Measurements from ENCODE around the gene RAB20.
"Not testable (repeated sequence)": the region's sequence is repeated elsewhere in the genome, so short reads cannot be mapped to it uniquely, and the experiment has no call there.

Gene RAB20

GRCh38 chr13:110490009-110490770 lies 71.3 kb downstream of the RAB20 start:
- no peak for DNase-seq (ENCODE audit: low spot score)

GRCh38 chr13:110486880-110487279 lies 74.6 kb downstream of the RAB20 start:
- not testable (repeated sequence) for DNase-seq (ENCODE audit: low spot score)

GRCh38 chr13:110486061-110486715 lies 75.3 kb downstream of the RAB20 start:
- DNase-seq (ENCODE audit: low spot score) = no peak

DNA sequence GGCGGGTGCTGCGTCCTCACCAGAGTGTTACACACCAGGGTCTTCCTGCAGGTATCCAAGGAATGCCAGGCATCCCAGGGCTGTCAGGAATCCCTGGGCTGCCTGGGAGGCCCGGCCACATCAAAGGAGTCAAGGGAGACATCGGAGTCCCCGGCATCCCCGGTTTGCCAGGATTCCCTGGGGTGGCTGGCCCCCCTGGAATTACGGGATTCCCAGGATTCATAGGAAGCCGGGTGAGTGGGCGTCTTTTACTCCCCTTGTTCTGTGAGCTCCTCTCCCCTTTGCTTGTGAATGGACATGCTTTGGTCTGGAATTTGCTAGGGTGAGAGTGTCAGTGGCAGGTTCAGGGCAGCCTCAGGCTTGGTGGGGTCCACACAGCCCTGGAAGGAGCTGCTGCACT lies 75.9 kb downstream of the RAB20 start:
- no peak for DNase-seq (ENCODE audit: low spot score)

DNA sequence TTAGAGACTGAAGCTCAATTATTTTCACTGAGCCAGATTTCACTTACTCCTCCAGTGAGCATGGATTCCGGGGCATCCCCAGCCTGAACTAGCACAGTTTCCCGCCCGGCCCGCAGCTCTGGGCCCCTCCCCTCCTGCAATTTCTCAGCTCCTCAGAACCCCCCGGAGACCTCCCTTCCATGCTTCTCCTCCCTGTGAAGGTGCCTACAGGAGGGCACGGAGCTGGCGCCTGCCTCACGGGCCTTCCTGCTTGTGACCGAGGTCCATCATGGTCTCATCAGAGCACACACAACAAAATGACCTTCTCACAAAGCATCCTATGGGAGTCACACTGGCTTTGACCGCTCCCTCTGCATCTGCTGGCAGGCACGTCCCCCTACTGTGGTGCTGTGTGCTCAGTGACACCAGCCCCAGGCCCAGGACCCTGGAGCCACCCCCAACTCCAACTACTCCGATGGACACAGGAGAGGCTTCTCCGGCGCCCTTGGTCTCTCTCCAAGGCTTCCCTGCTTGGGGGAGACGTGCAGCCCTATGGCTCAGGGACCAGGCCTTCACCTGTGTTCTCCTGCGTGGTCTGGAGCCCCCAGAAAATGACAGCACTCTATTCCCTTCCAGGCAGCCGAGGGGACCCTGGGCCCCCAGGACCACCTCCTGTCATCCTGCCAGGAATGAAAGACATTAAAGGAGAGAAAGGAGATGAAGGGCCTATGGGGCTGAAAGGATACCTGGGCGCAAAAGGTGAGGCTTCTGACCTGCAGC lies 77.1 kb downstream of the RAB20 start:
- DNase-seq (ENCODE audit: low spot score) = no peak

- DNase-seq (ENCODE audit: low spot score) = no peak
Observed at GRCh38 chr13:110483386-110483968, 78.0 kb downstream of the RAB20 start.

DNA sequence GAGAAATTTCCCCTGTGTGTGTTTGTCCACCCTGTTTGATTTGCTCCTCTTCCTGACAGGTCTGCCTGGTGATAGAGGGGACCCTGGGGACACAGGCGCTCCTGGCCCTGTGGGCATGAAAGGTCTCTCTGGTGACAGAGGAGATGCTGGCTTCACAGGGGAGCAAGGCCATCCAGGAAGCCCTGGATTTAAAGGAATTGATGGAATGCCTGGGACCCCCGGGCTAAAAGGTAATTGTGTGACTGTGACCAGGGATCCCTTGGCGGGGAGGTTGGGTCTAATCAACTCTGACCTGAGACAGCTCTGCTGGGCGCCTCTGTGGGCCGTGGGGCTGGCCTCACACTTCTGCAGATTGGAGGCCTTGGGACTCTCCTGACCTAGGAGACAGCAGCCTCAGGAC lies 81.4 kb downstream of the RAB20 start:
- no peak for DNase-seq (ENCODE audit: low spot score)

DNA sequence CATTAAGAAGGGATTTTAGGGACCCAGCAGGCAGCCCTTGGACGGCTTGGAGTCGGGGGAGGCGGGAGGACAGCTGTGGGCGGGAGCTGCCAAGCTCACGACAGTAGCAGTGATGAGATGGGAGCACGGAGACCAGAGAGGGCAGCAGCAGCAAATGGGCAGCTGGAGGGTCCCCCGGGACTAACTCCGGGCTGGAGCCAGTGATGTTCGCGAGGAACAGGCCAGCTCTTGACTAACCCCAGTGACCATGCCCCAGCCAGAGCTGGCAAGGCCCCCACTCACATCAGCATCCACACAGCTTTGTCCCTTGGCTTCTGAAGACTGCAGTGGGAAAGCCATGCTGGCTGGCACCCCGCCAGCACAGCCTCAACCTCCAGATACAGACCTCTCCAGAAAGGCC lies 81.9 kb downstream of the RAB20 start:
- DNase-seq (ENCODE audit: low spot score) = no peak

GRCh38 chr13:110479215-110479545 lies 82.3 kb downstream of the RAB20 start:
- DNase-seq (ENCODE audit: low spot score) = no peak

DNA sequence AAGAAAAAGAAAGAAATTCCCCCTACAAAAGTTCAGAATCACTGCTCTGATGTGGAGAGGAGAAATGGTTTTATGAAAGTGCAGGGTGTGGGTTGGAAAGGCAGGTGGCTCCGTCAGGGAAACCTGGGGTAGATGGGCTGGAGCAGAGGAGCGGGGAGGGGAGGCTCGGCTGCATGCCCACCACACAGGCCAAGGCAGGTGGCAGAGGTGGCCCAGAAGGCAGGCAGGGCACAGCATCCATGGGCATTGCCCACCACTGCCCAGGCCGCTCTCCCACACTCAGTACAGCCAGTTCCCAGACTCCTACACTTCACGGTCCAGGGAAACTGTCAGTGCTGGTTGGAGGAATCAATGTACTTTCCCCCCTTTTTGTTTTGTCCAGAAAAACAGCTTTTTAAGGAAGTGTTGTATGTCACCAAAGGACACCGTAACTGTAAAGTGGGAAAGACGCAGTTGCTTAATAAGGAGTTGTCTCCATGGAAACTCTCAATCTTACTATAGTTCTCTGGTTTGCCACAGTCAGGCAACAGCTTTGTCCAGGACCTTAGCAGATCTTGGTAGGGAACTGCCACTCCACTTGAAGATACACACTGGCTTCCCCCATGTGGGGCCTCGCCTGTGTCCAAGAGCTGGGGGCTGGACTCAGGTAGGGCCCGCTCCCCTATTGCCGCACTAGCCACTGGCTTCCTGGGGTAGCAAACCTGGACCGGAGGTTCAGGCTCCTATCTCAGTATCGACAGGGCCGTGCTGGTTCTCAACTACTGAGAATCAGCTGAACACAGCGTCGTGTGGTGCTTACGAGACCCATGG lies 82.9 kb downstream of the RAB20 start:
- no peak for DNase-seq (ENCODE audit: low spot score)

DNA sequence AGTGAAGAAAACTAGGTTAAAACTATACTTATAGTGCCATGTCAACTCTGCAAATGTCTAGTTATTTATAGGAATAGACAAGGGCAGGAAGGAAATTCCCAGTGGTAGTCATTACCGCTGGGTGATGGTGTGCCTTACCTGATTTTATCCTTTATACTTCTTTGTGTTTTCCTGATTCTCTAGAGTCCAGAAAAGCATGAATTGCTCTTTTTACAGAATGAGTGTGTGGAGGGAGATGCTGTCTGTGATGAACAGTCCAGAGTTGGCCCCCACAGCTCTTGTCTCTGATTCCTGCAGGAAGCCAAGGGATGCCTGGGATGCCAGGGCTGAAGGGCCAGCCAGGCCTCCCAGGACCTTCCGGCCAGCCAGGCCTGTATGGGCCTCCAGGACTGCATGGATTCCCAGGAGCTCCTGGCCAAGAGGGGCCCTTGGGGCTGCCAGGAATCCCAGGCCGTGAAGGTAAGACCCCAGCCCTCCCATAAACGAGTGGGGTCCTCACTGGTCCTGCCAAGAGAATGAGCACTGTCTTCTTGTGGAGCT lies 83.7 kb downstream of the RAB20 start:
- DNase-seq (ENCODE audit: low spot score) = no peak

DNA sequence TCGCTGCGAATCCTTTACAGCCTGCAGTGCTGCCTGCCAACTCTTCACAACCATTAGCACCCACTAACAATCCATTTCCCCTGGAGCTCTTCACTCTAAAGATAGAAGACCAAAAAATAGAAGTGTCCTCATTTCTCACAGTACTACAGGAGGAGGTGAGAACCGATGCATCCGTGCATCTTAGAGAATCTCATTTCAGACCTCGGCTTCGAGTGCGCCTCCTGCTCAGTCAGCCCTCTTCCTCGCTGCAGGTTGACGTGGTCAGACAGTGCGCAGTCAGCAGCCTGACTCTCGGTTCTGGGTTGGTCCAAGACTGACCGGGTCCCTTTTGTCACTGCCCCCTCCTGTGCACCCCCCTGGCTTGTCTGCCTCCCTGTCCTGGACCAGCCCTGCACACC lies 85.3 kb downstream of the RAB20 start:
- DNase-seq (ENCODE audit: low spot score) = no peak

DNA sequence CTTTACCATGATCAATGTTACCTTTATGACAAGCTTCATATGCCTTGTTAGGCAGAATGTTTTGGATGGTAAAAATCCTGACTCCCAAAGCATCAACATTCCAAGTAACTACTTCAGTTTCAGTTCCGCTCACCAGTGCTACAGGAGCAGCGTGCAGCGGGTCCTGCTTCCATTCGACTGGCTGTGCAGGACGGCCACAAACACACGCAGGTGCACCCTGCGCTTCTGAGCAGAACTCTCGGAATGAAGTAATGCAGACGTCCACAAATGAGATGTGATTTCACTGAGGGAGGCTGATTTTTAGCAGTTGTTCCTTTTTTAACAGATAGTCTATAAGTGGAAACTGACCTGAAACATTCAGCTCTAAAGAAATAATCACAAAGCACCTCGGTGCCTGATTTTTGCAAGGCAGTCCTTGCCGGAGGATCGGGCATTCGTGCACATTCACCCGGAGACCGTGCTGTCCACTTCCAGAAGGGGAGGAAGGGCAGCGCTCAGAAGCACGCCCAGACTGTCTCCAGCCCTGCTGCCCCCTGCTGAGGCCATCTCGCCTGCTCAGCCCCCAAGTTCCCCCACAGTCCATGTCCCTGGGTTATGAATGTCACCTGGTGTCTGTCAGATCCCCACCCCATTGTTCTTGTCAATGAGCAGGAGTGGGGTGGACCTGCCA lies 85.8 kb downstream of the RAB20 start:
- no peak for DNase-seq (ENCODE audit: low spot score)

DNA sequence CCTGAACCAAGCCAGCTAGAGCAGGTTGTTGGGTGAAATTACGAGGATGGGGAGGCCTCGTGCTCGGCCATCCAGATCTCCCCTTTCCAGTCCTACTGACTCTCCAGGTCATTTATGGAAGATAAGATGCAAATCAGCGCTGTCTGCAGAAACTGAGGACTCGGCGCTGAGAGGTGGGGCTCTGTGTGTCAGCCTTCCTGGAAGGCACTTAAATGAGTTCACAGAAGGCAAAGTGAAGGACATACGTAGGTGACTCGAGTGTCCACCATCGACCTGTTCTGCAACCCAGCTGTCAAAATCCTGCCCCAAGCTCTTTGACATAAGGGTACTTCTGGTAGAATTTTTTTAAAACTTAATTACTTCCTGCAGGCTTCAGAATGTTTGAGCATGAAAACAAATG lies 86.4 kb downstream of the RAB20 start:
- no peak for DNase-seq (ENCODE audit: low spot score)

DNA sequence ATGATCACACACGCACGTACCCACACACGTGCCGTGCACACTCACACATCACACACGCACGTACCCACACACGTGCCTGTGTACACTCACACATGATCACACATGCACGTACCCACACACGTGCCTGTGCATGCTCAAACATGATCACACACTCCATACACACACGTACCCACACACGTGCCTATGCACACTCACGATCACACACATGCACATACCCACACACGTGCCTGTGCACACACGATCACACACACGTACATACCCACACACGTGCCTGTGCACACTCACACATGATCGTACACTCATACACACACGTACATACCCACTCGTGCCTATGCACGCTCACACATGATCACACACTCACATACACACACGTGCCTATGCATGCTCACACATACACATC lies 86.8 kb downstream of the RAB20 start:
- no peak for DNase-seq (ENCODE audit: low spot score)
